ENCODE measurements around the gene USB1.

USB1 gene, protein sequence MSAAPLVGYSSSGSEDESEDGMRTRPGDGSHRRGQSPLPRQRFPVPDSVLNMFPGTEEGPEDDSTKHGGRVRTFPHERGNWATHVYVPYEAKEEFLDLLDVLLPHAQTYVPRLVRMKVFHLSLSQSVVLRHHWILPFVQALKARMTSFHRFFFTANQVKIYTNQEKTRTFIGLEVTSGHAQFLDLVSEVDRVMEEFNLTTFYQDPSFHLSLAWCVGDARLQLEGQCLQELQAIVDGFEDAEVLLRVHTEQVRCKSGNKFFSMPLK

DNA sequence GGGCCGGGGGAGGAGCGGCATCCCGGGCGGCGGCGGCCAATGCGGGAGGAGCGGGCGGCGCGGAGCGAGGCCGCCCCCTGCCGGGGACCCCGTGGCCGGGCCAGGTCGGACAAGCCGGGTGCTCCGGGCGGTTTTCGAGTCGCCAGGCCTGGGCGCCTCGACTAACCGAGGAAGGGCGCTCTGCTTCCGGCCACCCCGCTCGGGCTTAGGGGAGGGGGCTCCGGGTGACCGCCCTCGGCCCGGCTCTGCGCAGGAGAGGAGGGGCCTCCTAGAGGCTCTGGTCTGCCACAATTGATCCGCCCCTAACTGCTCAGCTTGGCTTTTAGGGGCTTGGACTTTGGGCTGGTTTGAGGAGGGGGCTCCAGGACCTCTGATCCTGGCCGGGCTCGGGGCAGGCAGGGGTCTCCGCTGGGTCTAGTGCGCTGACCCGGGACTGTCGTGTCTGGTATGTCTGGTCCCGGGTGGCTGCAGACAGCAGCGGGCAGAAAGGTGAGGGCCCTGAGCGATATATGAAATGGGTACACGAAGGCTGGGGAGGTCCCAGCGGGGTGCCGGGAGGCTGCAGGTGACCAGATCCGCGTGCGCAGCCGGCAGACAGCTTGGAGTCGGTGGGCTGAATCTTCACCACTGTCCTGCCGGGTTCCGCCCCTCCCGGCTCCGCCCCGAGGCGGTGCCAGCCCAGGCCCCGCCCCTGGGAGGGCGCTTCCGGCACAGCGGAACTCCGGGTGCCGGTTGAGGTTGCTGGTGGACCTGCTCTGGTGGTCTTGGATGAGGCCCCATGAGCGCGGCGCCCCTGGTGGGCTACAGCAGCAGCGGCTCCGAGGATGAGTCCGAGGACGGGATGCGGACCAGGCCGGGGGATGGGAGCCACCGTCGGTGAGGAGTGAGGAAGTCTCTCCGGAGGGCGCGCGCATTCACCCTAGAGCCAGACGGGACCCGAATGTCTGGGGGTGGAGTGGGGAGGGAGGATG is at the start of gene USB1:
USB1 (plus strand) TSS at position 702 of the 971 bp plus-strand sequence; CDS start at position 779, 77 bp downstream.
- DNase-seq: peak; percentile 77 to 83

DNA sequence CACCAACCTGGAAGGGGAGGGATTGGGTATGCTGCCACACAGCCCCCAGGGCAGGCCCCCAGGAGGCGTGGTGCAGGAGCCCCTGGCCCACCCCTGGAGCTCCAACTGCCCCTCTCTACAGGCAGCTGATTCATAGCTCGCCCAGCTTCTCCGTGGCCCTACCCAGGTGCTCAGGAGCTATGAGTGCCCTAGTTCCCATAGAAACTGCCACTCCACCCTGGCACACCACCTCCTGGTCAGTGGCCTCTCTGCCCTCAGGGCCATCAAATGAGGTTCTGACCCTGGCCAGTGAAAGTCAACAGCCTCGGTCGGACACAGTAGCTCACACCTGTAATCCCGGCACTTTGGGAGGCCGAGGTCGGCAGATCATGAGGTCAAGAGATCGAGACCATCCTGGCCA is 48.3 kb upstream of the USB1 start:
- DNase-seq: no peak

DNA sequence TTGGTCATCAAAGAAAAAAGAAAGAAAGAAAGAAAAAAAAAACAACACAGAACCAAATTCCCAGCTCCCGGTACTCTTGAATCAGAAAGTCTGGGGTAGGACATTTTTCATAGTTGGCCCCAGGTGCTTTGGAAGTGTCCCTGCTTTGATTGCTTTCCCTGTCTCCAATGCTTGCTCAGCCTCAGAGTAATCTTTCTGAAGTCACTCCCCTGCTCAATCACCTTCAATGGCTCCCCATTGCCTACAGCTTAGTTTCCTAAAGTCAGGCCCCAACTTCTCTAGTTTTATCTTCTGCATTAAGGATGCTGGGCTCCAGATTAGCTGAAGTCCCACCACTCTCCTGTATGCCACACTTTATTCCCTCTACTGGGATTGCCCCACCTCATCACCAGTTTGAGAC is 47.4 kb upstream of the USB1 start:
- DNase-seq: no peak

DNA sequence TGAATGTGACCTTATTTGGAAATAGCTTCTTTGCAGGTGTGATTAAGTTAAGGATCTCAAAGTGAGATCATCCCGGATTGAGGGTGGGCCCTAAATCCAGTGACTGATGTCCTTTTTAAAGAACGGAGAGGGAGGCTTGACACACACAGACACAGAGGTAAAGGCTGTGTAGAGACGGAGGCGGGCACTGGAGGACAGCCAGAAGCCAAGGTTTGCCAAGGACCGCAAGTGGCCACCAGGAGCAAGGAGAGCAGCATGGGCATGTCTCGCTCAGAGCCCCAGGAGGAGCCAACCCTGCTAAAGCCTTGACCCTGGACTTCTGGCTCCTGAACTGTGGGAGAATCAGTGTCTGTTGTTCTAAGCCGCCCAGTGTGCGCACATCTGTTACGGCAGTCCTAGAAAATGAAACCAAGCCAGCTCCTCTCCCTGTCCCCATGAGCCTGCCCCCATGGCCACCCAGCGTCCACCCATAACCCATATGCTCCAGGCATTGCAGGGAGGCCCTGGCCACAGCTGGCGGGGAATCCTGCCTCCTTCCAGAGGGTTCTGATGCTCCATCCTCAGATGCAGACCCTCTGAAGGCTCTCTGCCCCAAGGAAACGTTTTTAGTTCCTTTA is 45.5 kb upstream of the USB1 start:
- no peak for DNase-seq

DNA sequence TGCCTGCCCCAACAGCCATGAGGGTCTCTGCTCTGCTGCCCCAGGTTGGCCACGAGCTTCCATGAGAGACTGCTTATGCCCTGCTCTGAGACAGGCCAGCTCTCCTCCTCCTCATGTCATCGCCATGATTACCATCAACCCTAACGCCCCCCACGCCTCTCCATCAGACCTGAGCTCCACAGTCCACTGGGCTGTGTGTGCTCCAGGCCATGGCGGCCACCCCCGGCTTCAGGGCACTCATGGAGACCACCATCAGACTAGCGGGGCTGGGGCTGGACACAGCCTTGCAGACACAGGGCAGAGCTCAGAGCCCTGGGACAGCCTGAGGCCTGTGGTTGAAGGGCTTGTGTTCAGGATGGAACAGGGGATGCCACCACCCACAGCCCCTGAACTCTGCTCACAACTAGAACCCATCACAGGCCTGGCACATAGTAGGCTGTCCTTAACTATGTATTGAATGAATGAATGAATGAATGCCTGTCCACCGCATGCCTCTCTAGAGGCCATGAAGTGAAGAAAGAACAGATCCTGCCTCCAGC is 44.9 kb upstream of the USB1 start:
- DNase-seq: no peak

DNA sequence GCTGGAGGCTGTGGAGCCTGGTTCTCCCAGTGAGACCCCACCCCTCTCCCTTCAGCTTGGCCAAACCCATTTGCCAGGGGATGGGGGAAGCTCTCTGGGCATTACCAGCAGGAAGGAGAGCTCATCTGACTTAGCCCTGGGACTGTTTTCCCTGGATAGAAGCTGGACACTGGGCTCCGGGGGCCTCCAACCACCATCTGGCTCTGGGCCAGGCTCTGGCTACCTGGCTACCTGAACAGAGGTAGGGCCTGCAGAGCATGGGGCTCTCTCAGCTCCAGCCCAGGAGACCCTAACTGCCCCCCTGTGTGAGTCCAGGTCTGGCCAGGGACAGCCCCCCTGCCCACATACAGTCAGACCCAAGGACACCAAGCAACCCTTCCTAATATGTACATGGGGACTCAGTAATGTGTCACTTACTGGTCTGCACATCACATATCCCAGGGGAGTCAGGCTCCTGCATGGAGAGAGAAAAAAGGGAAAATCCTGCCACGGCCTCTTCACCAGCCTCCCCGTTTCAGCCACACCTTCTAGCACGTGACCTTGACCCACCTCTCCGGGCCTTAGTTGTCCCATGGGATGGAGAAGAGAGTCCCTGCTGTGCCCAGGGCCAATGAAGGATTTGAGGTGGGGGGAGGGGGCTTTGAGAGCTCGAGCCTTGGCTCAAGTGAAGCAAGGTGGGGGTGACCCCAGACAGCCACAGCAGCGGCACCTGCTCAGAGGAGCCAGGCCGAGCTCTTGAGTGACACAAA is 44.1 kb upstream of the USB1 start:
- DNase-seq: no peak

DNA sequence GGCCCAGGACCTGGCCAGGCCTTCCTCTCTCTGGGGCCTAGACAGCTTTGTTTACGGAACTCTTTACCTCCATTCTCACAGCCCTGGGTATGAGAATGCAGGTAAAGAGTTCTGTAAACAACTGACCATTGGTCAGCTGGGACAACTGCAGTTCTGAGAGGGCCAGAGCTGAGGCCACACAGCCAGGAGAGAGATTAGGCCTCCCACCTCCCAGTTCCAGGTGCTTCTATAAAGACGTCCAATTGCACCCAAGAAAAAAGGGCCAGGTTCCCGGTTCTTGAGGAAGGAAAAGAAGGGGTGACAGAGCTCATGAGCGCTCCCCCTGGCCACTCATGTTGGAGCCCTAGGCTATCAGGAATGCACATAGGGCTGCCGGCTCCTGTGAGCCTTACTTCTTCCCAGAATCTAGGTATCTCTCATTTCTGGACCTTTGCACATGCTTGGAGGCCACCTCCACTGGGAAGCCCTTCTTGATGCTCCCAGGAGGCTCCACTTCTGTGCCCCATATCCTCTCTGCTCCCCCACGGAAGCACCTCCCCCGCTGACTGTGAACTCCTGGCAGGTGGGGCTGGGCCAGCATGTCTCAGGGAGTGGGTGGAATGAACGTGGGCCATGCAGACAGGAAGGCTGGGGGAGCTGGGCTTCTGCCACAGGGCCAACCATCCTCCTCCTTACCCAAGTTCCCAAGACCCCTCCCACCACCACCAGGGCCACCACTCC is 43.4 kb upstream of the USB1 start:
- DNase-seq: no peak

DNA sequence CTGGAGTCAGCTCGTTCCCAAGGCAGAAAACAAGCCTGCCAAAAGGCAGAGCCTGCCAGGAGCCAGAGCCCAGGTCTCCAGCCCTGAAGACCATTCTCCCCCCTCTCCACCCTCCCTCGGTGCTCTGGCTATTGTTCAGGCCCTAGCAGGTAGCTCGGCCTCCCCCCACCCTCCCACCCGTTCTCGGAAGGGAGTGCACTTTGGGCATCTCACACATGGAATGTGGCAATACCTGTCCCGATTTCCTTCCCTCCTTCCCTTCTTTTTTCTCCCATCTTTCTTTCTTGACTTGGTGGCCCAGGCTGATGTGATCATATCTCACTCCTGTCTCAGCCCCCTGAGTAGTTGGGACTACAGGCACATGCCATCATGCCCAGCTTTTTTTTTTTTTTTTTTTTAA is 42.7 kb upstream of the USB1 start:
- DNase-seq: no peak

DNA sequence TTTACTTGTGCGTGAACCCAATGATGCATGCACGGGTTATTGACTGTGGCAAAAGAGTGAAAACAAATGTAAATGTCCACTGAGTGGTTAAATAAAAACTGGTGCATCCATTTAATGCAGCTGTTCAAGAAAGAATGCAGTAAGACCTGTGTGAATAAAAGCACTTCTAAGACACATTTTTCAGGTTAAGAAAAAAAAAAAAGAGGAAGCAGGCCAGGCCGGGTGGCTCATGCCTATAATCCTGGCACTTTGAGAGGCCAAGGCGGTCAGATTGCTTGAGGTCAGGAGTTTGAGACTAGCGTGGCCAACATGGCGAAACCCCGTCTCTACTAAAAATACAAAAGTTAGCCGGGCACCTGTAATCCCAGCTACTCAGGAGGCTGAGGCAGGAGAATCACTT is 42.1 kb upstream of the USB1 start:
- no peak for DNase-seq

DNA sequence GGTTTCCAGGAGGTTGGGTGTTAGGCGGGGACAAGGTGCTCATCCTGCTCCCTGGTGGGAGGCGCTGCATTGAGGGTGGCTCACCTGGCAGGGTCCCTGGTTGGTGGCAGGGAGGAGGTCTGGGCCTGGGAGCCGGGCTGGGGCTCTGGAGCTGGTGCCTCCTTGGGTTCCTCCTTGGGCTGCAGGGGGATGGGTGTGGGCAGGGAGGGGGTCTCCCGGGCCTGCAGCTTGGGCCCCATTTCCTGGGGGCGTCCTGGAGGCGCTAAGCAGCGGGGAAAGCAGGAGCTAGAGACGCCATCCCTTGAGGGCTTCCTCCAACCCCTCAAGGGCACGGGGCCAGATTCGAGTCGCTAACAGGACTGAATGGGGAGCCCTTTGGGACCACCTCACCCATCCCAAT is 41.4 kb upstream of the USB1 start:
- DNase-seq: no peak

DNA sequence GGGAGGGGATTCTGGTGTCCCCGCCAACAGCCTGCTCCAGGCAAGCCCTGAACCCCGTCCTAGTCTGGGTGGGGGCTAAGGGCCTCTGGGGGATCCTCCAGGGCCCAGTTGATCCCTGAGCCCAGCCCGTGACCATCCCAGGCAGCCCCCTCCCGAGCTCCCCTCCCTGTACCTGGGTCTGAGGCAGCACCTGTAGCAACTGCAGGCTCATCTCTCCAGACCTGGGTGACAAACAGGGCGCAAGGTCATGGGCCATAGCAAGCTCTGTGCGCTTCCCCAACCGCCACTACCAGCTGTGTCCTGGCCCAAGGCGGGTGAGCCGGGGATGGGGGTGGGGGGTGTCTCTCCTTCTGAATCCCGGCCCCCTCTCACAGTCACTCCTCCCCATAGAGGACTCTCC is 40.9 kb upstream of the USB1 start:
- DNase-seq: no peak

DNA sequence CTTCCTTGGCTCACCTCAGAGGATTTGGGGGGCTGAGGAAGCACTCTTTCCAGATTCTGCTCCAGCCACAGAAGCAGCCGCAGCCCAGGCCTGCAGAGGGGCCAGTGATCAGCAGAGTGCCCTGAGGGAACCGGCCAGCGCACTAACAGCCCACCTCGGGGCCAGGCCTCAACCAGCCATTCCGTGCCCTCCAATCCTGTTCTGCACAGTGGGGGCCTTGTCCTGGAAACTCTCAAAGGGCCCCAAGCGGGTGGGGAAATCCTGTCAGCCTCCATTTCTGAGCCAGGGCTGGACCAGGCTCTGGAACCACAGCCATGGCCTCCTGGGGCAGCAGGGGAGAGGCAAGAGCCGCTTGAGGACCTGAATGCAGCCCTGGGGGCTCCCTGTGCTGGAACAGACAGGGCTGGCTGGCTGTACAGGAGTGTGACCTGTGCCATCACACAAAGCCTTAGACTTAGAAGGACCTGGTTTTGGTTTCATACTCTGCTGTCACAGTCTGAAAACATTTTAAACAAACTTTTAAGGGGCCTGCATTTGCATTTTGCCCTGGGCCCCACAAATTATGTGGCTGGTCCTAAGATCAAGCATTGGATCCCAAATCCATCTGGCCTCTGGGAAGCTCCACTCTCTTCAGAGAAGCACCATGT is 40.3 kb upstream of the USB1 start:
- no peak for DNase-seq

DNA sequence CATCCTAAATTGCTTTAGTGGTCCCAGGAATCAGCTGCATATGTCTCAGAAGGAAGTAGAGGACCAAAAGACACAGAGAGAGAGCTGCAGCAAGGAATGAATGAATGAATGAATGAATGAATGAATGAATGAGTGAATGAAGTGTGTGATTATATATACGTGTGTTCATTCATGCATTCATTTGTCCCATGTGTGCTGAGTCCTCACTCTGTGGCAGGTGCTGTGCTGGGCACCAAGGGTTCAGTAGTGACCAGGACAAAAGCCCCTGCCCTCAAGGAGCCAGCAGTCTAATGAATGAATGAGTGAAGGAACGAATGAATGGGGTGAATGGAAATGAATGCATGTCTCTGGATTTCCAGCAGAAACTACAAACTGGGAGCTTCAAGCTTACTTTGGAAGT is 39.7 kb upstream of the USB1 start:
- no peak for DNase-seq

DNA sequence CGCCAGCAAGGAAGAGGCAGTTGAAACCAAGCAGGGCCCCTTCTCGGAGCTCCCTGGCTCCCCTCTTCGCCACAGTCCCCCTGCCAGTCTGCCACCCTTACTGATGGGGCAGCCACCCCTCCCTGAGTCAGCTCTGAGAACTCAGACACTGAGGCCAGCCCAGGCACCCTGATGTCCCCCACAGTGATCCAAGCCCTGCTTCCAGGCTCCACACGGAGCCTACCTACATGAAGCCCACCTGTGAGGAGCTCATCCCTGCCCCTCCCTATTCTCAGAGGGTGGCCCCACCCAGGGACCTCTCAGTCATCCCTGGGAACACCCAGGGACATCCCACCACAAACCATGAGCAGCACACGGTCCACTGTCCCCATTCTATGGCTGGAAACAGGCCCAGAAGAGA is 39.2 kb upstream of the USB1 start:
- DNase-seq: no peak

DNA sequence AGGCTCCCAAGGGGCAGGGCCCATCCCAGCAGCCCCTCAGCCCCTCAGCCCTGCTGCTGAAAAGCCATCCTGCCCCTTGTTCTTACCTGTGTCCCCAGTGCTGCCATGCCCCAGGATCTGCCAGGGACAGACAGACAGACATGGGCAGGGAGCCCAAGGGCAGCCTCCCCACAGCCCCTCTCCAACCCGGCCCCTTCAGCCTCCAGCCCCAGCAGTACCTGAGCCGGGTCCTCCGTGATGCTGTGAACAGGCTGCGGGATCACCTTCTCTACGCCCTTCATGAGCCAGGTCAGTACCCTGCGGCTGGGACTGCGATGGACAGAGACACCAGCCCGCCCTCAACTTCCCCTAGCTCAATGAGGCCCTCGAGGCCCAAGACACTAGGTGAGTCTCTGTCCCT is 38.5 kb upstream of the USB1 start:
- DNase-seq: no peak

DNA sequence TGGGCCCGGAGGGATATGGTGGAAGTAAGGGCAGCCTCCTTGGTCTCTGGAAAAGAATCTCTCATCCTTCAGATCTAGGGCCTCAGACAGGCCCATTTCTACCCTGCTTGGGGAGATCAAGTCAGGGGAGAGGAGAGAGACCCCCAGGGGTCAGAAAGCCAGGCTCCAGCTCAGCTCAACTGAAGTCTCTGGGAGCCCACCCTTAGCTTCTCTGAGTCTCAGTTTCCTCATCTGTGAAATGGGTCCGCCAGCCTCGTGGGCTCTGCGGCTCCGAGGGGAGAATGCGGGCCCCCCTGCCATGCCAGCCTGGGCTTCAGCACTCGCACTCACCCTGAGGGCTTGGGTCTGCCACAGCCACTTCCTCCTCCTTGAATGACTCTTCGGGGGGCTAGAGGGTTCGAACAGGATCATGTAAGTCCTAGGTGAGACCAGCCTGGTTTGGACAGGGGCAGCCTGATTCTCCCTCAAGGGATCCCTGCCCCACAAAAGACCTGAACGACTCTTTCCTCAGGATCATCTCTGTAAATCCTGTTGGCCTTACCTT is 37.0 kb upstream of the USB1 start:
- no peak for DNase-seq

DNA sequence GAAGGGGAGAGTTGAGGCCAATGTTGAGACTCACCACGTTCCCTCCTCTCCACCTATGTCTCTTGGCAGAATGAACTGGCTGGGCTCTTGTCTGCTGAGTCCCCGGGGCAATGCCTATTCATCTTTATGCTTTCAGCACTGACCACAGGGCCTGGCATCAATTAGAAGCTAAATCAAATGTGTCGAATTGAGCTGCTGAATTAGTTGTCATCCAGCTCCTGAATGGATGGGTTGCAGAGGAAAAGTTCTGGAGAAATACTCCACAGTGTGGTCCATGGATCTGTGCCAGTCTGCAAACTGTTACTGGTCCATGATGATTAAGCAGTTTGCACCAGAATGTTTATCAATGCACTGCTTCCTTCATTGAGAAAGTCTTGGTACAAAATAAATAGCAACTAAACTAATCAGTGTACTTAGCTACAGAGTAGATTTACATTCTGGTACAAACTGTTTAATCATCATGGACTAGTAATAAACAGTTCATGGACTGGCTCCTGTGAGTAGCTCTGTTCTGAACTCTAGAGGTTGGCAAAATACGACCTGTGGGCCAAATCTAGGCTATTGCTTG is 34.9 kb upstream of the USB1 start:
- DNase-seq: no peak

DNA sequence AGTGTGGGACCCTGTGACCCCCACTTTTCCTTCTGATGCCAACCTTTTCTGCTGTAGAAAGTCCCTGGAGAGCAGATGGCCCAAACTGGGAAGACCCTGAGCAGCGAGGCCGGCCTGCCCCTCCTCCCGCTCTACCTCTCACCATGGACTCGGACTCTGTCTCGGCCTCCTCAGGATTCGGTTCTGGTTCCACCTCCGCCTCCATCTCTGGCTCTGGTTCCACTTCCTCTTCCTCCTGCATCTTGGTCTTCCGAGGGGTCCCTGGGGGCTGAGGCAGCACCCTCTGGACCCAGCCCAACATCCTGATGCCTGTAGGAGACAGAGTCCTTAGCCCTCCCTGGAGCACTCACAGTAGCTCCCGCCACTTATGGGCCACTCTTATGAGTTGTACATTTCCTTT is 34.2 kb upstream of the USB1 start:
- DNase-seq: no peak

DNA sequence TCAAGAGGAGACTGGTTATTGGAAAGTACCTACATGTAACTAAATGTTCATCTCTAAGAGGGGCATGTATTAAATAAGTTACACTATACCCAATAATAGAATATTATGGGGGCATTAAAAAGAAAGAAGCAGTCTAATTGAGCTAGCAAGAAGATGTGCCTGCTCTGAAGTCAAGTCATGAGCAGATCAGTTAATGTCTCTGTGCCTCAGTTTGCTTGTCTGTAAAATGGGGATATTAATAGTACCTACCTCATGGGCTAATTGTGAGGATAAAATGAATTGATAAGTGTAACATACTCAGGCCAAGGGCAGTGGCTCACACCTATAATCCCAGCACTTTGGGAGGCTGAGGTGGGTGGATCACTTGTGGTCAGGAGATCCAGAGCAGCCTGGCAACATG is 33.3 kb upstream of the USB1 start:
- no peak for DNase-seq

DNA sequence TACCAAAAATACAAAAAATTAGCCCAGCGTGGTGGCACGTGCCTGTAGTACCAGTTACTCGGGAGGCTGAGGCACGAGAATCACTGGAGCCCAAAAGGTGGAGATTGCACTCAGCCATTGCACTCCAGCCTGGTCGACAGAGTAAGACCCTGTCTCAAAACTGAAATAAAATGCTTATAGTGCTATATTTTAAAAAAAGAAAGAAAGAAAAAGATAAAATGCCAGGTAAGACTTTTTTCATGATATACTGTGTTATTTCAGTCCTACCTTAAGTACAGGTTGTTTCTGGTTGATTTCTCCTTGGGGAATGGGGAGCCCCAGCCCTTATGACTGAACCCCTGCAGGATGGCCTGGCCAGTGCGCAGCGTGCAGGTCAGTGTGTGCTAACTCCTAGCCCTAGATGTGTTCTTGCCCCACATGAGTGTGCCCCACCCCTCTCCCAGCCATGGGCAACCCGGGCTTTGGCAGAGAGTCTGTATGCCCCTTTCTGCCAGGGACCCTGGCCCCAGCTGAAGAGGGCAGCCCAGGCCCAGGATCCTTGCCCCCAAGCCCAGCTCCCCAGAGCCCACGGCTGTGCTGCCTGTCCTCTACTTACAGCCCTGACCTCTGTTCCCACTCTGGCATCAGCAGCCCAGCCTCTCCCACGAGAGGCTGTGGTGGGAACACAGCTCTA is 31.6 kb upstream of the USB1 start:
- no peak for DNase-seq

All from stimulated activated CD4-positive, alpha-beta T cell treated with anti-CD3 and anti-CD28 coated beads, Interleukin-4, amount 100 ng/mL, for 4 hours (primary cell).